Measurements from ENCODE around the gene PPP2R5C. TPM values are rescaled to one million over a fixed set of nuclear protein-coding genes. Genes with fewer than 3 reads are reported as not detected.

The PPP2R5C gene
- total RNA-seq, 1 donor from 2014 or later: 198 TPM

DNA sequence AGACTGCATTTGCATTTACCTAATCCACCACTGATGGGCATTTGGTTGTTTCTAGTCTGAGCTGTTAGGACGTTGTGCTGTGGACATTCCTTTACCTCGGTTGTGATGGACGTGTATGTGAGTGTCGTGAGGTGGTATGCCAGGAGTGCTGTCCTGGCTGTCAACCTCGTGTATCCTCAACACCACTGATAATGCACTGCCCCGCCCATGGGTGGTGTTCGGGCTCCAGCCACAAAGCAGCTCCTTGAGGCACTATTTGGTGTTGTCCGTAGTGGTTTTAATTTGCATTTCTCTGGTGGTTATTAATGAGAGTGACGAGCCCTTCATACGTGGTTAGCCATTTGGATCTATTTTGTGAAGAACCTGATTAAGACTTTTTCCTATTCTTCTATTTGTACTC, 87.6 kb downstream of the PPP2R5C start:
- peaks cover 95% of the 10 kb centered on the region for H3K4me1 ChIP-seq
- H3K36me3 ChIP-seq: no peaks in the 10 kb centered on the region
- no peak overlapping the region for H3K4me3 ChIP-seq
- intact Hi-C loops (cut with micrococcal nuclease): no loop called here
- H3K27ac ChIP-seq (replicated peaks): peak overlapping the region; percentile 85
- H3K9me3 ChIP-seq (replicated peaks): no peaks in the 10 kb centered on the region
- DNase-seq: peak; percentile 70
- H3K27me3 ChIP-seq (ENCODE audit: low read depth): no peaks in the 10 kb centered on the region
- TF ChIP-seq, protein P1, sequence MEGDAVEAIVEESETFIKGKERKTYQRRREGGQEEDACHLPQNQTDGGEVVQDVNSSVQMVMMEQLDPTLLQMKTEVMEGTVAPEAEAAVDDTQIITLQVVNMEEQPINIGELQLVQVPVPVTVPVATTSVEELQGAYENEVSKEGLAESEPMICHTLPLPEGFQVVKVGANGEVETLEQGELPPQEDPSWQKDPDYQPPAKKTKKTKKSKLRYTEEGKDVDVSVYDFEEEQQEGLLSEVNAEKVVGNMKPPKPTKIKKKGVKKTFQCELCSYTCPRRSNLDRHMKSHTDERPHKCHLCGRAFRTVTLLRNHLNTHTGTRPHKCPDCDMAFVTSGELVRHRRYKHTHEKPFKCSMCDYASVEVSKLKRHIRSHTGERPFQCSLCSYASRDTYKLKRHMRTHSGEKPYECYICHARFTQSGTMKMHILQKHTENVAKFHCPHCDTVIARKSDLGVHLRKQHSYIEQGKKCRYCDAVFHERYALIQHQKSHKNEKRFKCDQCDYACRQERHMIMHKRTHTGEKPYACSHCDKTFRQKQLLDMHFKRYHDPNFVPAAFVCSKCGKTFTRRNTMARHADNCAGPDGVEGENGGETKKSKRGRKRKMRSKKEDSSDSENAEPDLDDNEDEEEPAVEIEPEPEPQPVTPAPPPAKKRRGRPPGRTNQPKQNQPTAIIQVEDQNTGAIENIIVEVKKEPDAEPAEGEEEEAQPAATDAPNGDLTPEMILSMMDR (IDR thresholded peaks at IDR 0.05; ENCODE audit: borderline replicate concordance): no peak

- Histone ChIP-seq H3K36me3 (no peaks in the 10 kb centered on the region), H3K27me3 (ENCODE audit: low read depth) (no peaks in the 10 kb centered on the region), H3K9me3 (replicated peaks) (no peaks in the 10 kb centered on the region), H3K27ac (replicated peaks) (peak overlapping the region; percentile 85), H3K4me3 (no peak overlapping the region), H3K4me1 (peaks cover 95% of the 10 kb centered on the region)
- TF ChIP-seq, protein P1 (IDR thresholded peaks at IDR 0.05; ENCODE audit: borderline replicate concordance): no peak
- intact Hi-C loops (cut with micrococcal nuclease): no loop called here
- DNase-seq: no peak
These were observed 88.1 kb downstream of the PPP2R5C start for GRCh38 chr14:101849640-101850039.

DNA sequence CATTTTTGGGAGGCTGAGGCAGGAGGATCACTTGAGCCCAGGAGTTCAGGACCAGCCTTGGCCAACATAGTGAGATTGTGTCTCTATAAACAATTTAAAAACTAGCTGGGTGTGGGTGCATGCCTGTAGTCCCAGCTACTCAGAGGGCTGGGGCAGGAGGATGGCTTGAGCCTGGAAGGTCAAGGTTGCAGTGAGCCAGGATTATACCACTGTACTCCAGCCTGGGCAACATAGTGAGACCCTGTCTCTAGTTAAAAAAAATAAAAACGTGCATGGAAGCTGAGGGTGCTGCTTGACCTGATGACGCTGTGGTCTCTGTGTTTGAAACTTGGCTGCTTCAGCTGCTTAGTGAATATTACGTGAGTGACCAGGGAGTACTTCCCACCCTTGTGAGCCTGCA, 89.7 kb downstream of the PPP2R5C start:
- H3K27ac ChIP-seq (replicated peaks): peak overlapping the region; percentile 85
- intact Hi-C loops (cut with micrococcal nuclease): no loop called here
- no peak for DNase-seq

DNA sequence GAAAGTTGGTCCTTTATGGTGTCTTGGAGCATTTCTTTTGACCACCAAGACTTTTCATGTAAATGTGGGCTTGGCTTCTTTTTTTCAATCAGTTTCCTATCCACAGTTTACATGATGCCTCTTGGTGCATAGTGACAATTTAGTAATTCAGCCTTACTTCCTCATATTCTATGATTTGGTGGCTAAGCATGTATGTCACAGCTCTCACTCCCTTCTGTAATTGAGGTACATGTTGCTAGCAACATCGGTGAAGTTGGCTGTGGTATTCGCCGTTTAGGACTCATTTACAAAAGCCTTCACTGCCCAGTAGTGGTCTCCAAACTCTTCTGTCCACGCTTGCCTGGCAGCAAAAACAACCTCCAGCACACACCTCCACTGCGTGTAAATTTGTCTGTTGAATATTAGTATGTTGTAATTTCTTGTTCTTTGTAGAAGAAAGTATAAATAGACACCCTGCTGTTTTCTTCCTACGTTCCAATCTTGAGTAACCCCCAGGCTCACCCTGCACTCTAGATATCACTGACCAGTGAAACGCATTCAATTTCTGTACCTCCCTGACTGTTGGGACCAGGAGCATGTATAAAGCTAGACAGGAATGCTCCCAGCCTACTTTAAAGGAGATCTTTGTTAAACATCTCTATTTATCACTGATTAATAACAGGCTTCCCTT, 90.4 kb downstream of the PPP2R5C start:
- no peaks in the 10 kb centered on the region for H3K9me3 ChIP-seq (replicated peaks)
- DNase-seq: no peak
- peak overlapping the region; percentile 85 for H3K27ac ChIP-seq (replicated peaks)
- TF ChIP-seq, protein P1 (IDR thresholded peaks at IDR 0.05; ENCODE audit: borderline replicate concordance): no peak
- H3K27me3 ChIP-seq (ENCODE audit: low read depth): no peaks in the 10 kb centered on the region
- intact Hi-C loops (cut with micrococcal nuclease): no loop called here
- H3K4me1 ChIP-seq: peaks cover 95% of the 10 kb centered on the region
- no peaks in the 10 kb centered on the region for H3K36me3 ChIP-seq
- no peak overlapping the region for H3K4me3 ChIP-seq

More for the DNA sequence above, 89.7 kb downstream of the PPP2R5C start:
- H3K9me3 ChIP-seq (replicated peaks): no peaks in the 10 kb centered on the region
- no peaks in the 10 kb centered on the region for H3K36me3 ChIP-seq
- H3K4me3 ChIP-seq: no peak overlapping the region
- no peaks in the 10 kb centered on the region for H3K27me3 ChIP-seq (ENCODE audit: low read depth)
- peaks cover 95% of the 10 kb centered on the region for H3K4me1 ChIP-seq
- TF ChIP-seq, protein P1 (IDR thresholded peaks at IDR 0.05; ENCODE audit: borderline replicate concordance): no peak

DNA sequence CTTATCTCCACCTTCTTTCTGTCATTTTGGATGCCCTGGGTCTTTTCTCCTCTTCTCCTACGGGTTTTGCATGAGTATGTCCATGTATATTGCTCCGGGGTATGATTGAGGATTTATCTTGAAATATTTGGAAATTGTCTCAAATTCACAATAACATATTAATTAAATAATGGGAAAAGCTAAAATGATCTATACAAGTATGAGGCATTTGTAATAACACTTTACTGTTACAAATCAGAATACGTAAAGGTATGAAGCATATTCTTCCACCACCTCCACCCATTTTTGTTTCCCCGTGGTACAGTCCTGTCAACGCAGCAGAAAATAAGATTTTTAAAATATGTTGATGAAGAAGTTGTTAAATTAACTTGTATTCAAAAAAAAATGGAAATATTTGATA, 91.3 kb downstream of the PPP2R5C start:
- intact Hi-C loops (cut with micrococcal nuclease): no loop called here
- H3K27ac ChIP-seq (replicated peaks): peak overlapping the region; percentile 85
- TF ChIP-seq, protein P1 (IDR thresholded peaks at IDR 0.05; ENCODE audit: borderline replicate concordance): no peak
- no peak for DNase-seq
- no peaks in the 10 kb centered on the region for H3K27me3 ChIP-seq (ENCODE audit: low read depth)
- H3K4me3 ChIP-seq: no peak overlapping the region
- peaks cover 98% of the 10 kb centered on the region for H3K4me1 ChIP-seq
- H3K9me3 ChIP-seq (replicated peaks): no peaks in the 10 kb centered on the region
- H3K36me3 ChIP-seq: peaks cover 8% of the 10 kb centered on the region

All from left ventricle myocardium inferior (tissue), 1 donor.